GM19452 (cell line): ENCODE results near the gene NTN5.
"Not testable (repeated sequence)": the region's sequence is repeated elsewhere in the genome, so short reads cannot be mapped to it uniquely, and the experiment has no call there.

Experiments used
- ATAC-seq: cut with Tn5 transposase; IDR thresholded peaks from one replicate; pipeline ENCODE4 v1.9.1; 2021; ENCODE audit not compliant: unreplicated experiment

NTN5 gene

GRCh38 chr19:48645620-48646000 is 27.2 kb downstream of the NTN5 start:
- no peak for ATAC-seq

GRCh38 chr19:48644839-48645619 is 27.8 kb downstream of the NTN5 start:
- no peak for ATAC-seq

- no peak for ATAC-seq
Measured at GRCh38 chr19:48644355-48644754, 28.5 kb downstream of the NTN5 start.

GRCh38 chr19:48642862-48643261 is 30.0 kb downstream of the NTN5 start:
- no peak for ATAC-seq

GRCh38 chr19:48641850-48642249 is 31.0 kb downstream of the NTN5 start:
- ATAC-seq: no peak

- no peak for ATAC-seq
Measured at GRCh38 chr19:48639483-48640375, 33.1 kb downstream of the NTN5 start.

- ATAC-seq: no peak
Measured at GRCh38 chr19:48638831-48639381, 33.9 kb downstream of the NTN5 start.

- ATAC-seq: peak; percentile 6
Measured at GRCh38 chr19:48637948-48638830, 34.6 kb downstream of the NTN5 start.

- ATAC-seq: peak; percentile 71
Measured at GRCh38 chr19:48637449-48637947, 35.3 kb downstream of the NTN5 start.

- ATAC-seq: no peak
Measured at GRCh38 chr19:48636859-48637448, 35.9 kb downstream of the NTN5 start, which contains the start of gene DBP. DBP (minus strand) TSS chr19:48637379; CDS start chr19:48636994, 385 bp downstream.

GRCh38 chr19:48635966-48636858 is 36.6 kb downstream of the NTN5 start:
- ATAC-seq: no peak

GRCh38 chr19:48635263-48635965 is 37.4 kb downstream of the NTN5 start:
- no peak for ATAC-seq

- no peak for ATAC-seq
Measured at GRCh38 chr19:48634424-48635262, 38.2 kb downstream of the NTN5 start.

GRCh38 chr19:48634036-48634342 is 38.8 kb downstream of the NTN5 start:
- ATAC-seq: no peak

- no peak for ATAC-seq
Measured at GRCh38 chr19:48633148-48634035, 39.4 kb downstream of the NTN5 start.

- no peak for ATAC-seq
Measured at GRCh38 chr19:48632692-48633147, 40.1 kb downstream of the NTN5 start.

GRCh38 chr19:48632286-48632685 is 40.5 kb downstream of the NTN5 start:
- ATAC-seq: not testable (repeated sequence)
